Measurements from ENCODE around the gene SIGLEC10. TPM values are rescaled to one million over a fixed set of nuclear protein-coding genes. Genes with fewer than 3 reads are reported as not detected.

The SIGLEC10 gene
- total and polyA plus RNA-seq, 9 of the 15 experiments (the other 6 are each of a cell fraction or from before 2014, with no cell fraction given): 0.10 to 1.8 (median 0.82) TPM

DNA sequence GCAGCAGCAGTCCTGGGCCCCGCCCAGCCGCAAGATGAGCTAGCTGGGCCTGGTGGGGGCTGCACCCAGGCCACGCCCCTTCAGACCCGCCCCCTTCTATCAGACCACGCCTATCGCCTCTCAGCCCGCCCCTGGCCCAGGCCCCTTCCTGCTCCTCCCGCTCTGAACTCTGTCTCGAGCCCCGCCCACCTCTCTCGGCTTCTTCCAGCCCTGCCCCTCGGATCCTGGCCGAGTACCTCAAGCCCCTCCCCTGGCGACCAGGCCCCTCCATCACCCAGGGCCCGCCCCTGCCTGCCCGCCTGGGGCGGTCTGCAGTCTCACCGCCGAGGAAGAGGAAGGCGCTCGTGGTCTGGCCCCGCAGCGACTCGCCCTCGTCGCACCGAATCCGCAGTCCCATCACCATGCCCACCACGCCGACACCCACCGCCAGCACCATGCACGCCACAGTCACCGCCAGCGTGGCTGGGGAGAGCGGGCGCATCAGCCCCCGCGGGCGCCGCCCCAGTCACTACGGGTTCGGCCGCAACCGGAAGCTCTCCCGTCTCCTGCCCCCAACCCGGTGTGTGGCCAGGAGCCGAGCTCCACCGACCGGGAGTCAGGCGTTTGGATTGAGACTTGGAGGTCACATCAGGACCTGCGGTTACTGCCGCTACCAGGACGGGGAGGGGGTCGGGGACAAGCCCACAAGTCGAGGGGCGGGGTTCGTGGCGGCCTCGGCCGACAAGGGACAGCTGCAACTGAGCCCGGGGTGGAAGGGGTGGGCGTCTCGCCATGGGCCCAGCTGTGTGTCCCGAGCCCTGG is 49.7 kb downstream of the SIGLEC10 start (continued):
- TF ChIP-seq MEIS2 (IDR thresholded peaks at IDR 0.05; ENCODE audit: partially characterized antibody) (peak; percentile 15), GTF2E2 (tag; IDR thresholded peaks at IDR 0.05) (no peak; the same call in 1 of the 2 replicates), FIP1L1 (IDR thresholded peaks at IDR 0.05; ENCODE audit: low read depth, low read length, poor library complexity, severe bottlenecking) (peak; percentile 50), BHLHE40 (IDR thresholded peaks at IDR 0.05; ENCODE audit: low read length) (peak; percentile 26; the same call in 1 of the 2 replicates), TAF9B (IDR thresholded peaks at IDR 0.05; ENCODE audit: partially characterized antibody) (no peak), ZNF282 (CRISPR knock-in tag; IDR thresholded peaks at IDR 0.05) (no peak), MXI1 (IDR thresholded peaks at IDR 0.05; ENCODE audit: low read depth, low read length) (peak; percentile 59; the same call in 1 of the 2 replicates), TOE1 (IDR thresholded peaks at IDR 0.05; ENCODE audit: borderline replicate concordance) (peak; percentile 42; the same call in 1 of the 2 replicates), TOE1 (CRISPR knock-in tag; IDR thresholded peaks at IDR 0.05; ENCODE audit: borderline replicate concordance, low read depth) (no peak), ZNF586 (CRISPR knock-in tag; conservative IDR thresholded peaks at IDR 0.05) (no peak), MAZ (CRISPR knock-in tag; conservative IDR thresholded peaks at IDR 0.05 in 1 of 2, IDR thresholded peaks at IDR 0.05 in 1 of 2) (peak; percentile 89; a peak in 3 of 4 replicates), SPI1 (IDR thresholded peaks at IDR 0.05; ENCODE audit: borderline replicate concordance, low read depth, low read length) (0 out of 2 replicates have a peak, but pooled peaks have one; percentile 6)
- TF ChIP-seq, protein P1, sequence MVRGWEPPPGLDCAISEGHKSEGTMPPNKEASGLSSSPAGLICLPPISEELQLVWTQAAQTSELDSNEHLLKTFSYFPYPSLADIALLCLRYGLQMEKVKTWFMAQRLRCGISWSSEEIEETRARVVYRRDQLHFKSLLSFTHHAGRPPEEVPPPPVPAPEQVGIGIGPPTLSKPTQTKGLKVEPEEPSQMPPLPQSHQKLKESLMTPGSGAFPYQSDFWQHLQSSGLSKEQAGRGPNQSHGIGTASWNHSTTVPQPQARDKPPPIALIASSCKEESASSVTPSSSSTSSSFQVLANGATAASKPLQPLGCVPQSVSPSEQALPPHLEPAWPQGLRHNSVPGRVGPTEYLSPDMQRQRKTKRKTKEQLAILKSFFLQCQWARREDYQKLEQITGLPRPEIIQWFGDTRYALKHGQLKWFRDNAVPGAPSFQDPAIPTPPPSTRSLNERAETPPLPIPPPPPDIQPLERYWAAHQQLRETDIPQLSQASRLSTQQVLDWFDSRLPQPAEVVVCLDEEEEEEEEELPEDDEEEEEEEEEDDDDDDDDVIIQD (CRISPR knock-in tag; IDR thresholded peaks at IDR 0.05): no peak
- TF ChIP-seq, protein P2, sequence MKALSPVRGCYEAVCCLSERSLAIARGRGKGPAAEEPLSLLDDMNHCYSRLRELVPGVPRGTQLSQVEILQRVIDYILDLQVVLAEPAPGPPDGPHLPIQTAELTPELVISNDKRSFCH (CRISPR knock-in tag; IDR thresholded peaks at IDR 0.05): no peak
- TF ChIP-seq, protein P2 (tag; IDR thresholded peaks at IDR 0.05): no peak

Measured in K562 (cell line).